ENCODE measurements around the gene GPS1. TPM values are rescaled to one million over a fixed set of nuclear protein-coding genes. Genes with fewer than 3 reads are reported as not detected.
A peak's percentile ranks its signal among the peaks of the same experiment; 100 is the strongest.

Gene GPS1
- total and polyA plus RNA-seq, 9 of the 15 experiments (the other 6 are each of a cell fraction or from before 2014, with no cell fraction given) = 3.1 to 167 (median 69.9) TPM

GRCh38 chr17:82019690-82020571, 31.8 kb upstream of the GPS1 start (continued):
- TF ChIP-seq TOE1 (IDR thresholded peaks at IDR 0.05; ENCODE audit: borderline replicate concordance) = no peak
- TF ChIP-seq TOE1 (CRISPR knock-in tag; IDR thresholded peaks at IDR 0.05; ENCODE audit: borderline replicate concordance, low read depth) = no peak
- peak; percentile 35 for TF ChIP-seq POLR2G (IDR thresholded peaks at IDR 0.05; ENCODE audit: low read depth, low read length)
- peak; percentile 28; the same call in 1 of the 2 replicates for TF ChIP-seq MYC (IDR thresholded peaks at IDR 0.05; ENCODE audit: low read depth, low read length)
- no peak for TF ChIP-seq MYC (CRISPR knock-in tag; IDR thresholded peaks at IDR 0.05; ENCODE audit: borderline replicate concordance, low read depth)
- TF ChIP-seq, protein P1, sequence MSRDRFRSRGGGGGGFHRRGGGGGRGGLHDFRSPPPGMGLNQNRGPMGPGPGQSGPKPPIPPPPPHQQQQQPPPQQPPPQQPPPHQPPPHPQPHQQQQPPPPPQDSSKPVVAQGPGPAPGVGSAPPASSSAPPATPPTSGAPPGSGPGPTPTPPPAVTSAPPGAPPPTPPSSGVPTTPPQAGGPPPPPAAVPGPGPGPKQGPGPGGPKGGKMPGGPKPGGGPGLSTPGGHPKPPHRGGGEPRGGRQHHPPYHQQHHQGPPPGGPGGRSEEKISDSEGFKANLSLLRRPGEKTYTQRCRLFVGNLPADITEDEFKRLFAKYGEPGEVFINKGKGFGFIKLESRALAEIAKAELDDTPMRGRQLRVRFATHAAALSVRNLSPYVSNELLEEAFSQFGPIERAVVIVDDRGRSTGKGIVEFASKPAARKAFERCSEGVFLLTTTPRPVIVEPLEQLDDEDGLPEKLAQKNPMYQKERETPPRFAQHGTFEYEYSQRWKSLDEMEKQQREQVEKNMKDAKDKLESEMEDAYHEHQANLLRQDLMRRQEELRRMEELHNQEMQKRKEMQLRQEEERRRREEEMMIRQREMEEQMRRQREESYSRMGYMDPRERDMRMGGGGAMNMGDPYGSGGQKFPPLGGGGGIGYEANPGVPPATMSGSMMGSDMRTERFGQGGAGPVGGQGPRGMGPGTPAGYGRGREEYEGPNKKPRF (IDR thresholded peaks at IDR 0.05; ENCODE audit: low read depth, low read length) = no peak
- no peak for TF ChIP-seq ZBTB49 (CRISPR knock-in tag; IDR thresholded peaks at IDR 0.05; ENCODE audit: borderline replicate concordance)
- TF ChIP-seq MLLT1 (IDR thresholded peaks at IDR 0.05) = no peak
- no peak for TF ChIP-seq CCNT2 (IDR thresholded peaks at IDR 0.05; ENCODE audit: borderline replicate concordance, extremely low read depth, insufficient read length, low read depth, low read length)
- TF ChIP-seq XRCC5 (IDR thresholded peaks at IDR 0.05; ENCODE audit: low read depth, low read length) = peak; percentile 73; the same call in 1 of the 2 replicates
- TF ChIP-seq MAZ (CRISPR knock-in tag; conservative IDR thresholded peaks at IDR 0.05 in 1 of 2, IDR thresholded peaks at IDR 0.05 in 1 of 2) = peak; percentile 29 to 47; a peak in 1 of 4 replicates

All from K562 (cell line).